ENCODE measurements around the gene RNF150. TPM values are rescaled to one million over a fixed set of nuclear protein-coding genes. Genes with fewer than 3 reads are reported as not detected.

Gene RNF150
- polyA plus RNA-seq, 1 donor from 2014 or later: 15.3 TPM

- Histone ChIP-seq H3K4me3 (ENCODE audit: low read length) (no peak overlapping the region), H2AFZ (ENCODE audit: low read depth, low read length) (no peak overlapping the region), H3F3A (ENCODE audit: insufficient read depth, low read length, poor library complexity, severe bottlenecking) (no peaks in the 10 kb centered on the region), H3K4me2 (ENCODE audit: low read length) (no peak overlapping the region), H3K27me3 (ENCODE audit: insufficient read depth, low read depth, low read length) (no peaks in the 10 kb centered on the region), H3K9ac (ENCODE audit: low read length) (no peak overlapping the region), H3K36me3 (ENCODE audit: insufficient read depth, low read length) (no peaks in the 10 kb centered on the region), H3K9me3 (ENCODE audit: low read length) (no peaks in the 10 kb centered on the region), H3K27ac (ENCODE audit: low read length) (no peak overlapping the region), H3K79me2 (replicated peaks; ENCODE audit: insufficient read depth, low read length) (no peaks in the 10 kb centered on the region), H3K9me2 (ENCODE audit: insufficient read depth, low read length) (no peaks in the 10 kb centered on the region), H4K20me1 (ENCODE audit: insufficient read depth) (no peaks in the 10 kb centered on the region)
- no peak for TF ChIP-seq EZH2 (IDR thresholded peaks at IDR 0.05; ENCODE audit: borderline replicate concordance, insufficient read depth, low read length, poor library complexity, severe bottlenecking)
These were observed 286.5 kb downstream of the RNF150 start for GRCh38 chr4:140846736-140847135.

- Histone ChIP-seq H3K9me2 (ENCODE audit: insufficient read depth, low read length) (no peaks in the 10 kb centered on the region), H3K4me2 (ENCODE audit: low read length) (no peak overlapping the region), H3K27me3 (ENCODE audit: insufficient read depth, low read depth, low read length) (no peaks in the 10 kb centered on the region), H3K79me2 (replicated peaks; ENCODE audit: insufficient read depth, low read length) (no peaks in the 10 kb centered on the region), H4K20me1 (ENCODE audit: insufficient read depth) (no peaks in the 10 kb centered on the region), H3K9me3 (ENCODE audit: low read length) (no peaks in the 10 kb centered on the region), H3K4me3 (ENCODE audit: low read length) (no peak overlapping the region), H2AFZ (ENCODE audit: low read depth, low read length) (no peak overlapping the region), H3K36me3 (ENCODE audit: insufficient read depth, low read length) (no peaks in the 10 kb centered on the region), H3K27ac (ENCODE audit: low read length) (no peak overlapping the region), H3F3A (ENCODE audit: insufficient read depth, low read length, poor library complexity, severe bottlenecking) (no peaks in the 10 kb centered on the region), H3K9ac (ENCODE audit: low read length) (no peak overlapping the region)
- no peak for TF ChIP-seq CTCF (IDR thresholded peaks at IDR 0.05; ENCODE audit: poor library complexity, severe bottlenecking)
- TF ChIP-seq POLR2AphosphoS5 (IDR thresholded peaks at IDR 0.05): no peak
- no peak for TF ChIP-seq TAF1 (IDR thresholded peaks at IDR 0.05; ENCODE audit: low read depth)
- no peak for TF ChIP-seq MXI1 (conservative IDR thresholded peaks at IDR 0.05; ENCODE audit: poor library complexity, severe bottlenecking)
- no peak for TF ChIP-seq EP300 (conservative IDR thresholded peaks at IDR 0.05; ENCODE audit: poor library complexity, severe bottlenecking)
- no peak for TF ChIP-seq RAD21 (conservative IDR thresholded peaks at IDR 0.05)
- no peak for TF ChIP-seq EZH2 (IDR thresholded peaks at IDR 0.05; ENCODE audit: borderline replicate concordance, insufficient read depth, low read length, poor library complexity, severe bottlenecking)
- TF ChIP-seq SMC3 (conservative IDR thresholded peaks at IDR 0.05; ENCODE audit: poor library complexity): no peak
- TF ChIP-seq REST (IDR thresholded peaks at IDR 0.05; ENCODE audit: borderline replicate concordance): no peak
These were observed 289.2 kb downstream of the RNF150 start for GRCh38 chr4:140844061-140844460.

- H3K27ac ChIP-seq (ENCODE audit: low read length): no peak overlapping the region
- H3F3A ChIP-seq (ENCODE audit: insufficient read depth, low read length, poor library complexity, severe bottlenecking): no peaks in the 10 kb centered on the region
- H3K4me3 ChIP-seq (ENCODE audit: low read length): no peak overlapping the region
These were observed 292.1 kb downstream of the RNF150 start for GRCh38 chr4:140841186-140841585.

More at GRCh38 chr4:140841186-140841585, 292.1 kb downstream of the RNF150 start:
- TF ChIP-seq TAF1 (IDR thresholded peaks at IDR 0.05; ENCODE audit: low read depth) (no peak), EZH2 (IDR thresholded peaks at IDR 0.05; ENCODE audit: borderline replicate concordance, insufficient read depth, low read length, poor library complexity, severe bottlenecking) (no peak), REST (IDR thresholded peaks at IDR 0.05; ENCODE audit: borderline replicate concordance) (no peak), MXI1 (conservative IDR thresholded peaks at IDR 0.05; ENCODE audit: poor library complexity, severe bottlenecking) (no peak), EP300 (conservative IDR thresholded peaks at IDR 0.05; ENCODE audit: poor library complexity, severe bottlenecking) (no peak), POLR2AphosphoS5 (IDR thresholded peaks at IDR 0.05) (no peak), CTCF (IDR thresholded peaks at IDR 0.05; ENCODE audit: poor library complexity, severe bottlenecking) (no peak), SMC3 (conservative IDR thresholded peaks at IDR 0.05; ENCODE audit: poor library complexity) (no peak), RAD21 (conservative IDR thresholded peaks at IDR 0.05) (no peak)
- H3K9me3 ChIP-seq (ENCODE audit: low read length): no peaks in the 10 kb centered on the region
- H3K79me2 ChIP-seq (replicated peaks; ENCODE audit: insufficient read depth, low read length): no peaks in the 10 kb centered on the region
- H3K27me3 ChIP-seq (ENCODE audit: insufficient read depth, low read depth, low read length): no peaks in the 10 kb centered on the region
- no peak overlapping the region for H3K4me2 ChIP-seq (ENCODE audit: low read length)
- H2AFZ ChIP-seq (ENCODE audit: low read depth, low read length): no peak overlapping the region
- H4K20me1 ChIP-seq (ENCODE audit: insufficient read depth): no peaks in the 10 kb centered on the region
- H3K9ac ChIP-seq (ENCODE audit: low read length): no peak overlapping the region
- H3K9me2 ChIP-seq (ENCODE audit: insufficient read depth, low read length): no peaks in the 10 kb centered on the region
- H3K36me3 ChIP-seq (ENCODE audit: insufficient read depth, low read length): no peaks in the 10 kb centered on the region

Data from neural cell (in vitro differentiated cells).